Right lobe of liver (tissue), 4 donors: ENCODE results near the gene TMEM86A.

Experiments used
- CTCF ChIP-seq, 4 donors: fragments of 200-600 bp in 3 of 4; fragments of 450-650 bp in 1 of 4; IDR thresholded peaks; one replicate each; pipeline versions ENCODE4 v1.5.1 to v1.8.0; 2016 to 2022; ENCODE audit warnings: antibody characterized with exemption in 4 of 4, mild to moderate bottlenecking in 2 of 4
- POLR2A ChIP-seq: fragments of 450-650 bp; IDR thresholded peaks from one replicate; pipeline ENCODE4 v1.6.1; 2017; ENCODE audit warnings: antibody characterized with exemption, mild to moderate bottlenecking
- donor health status: DM: no; HTN: no; CAD: no.
- donor health status: DM: no; HTN: no; CAD: no.
- donor health status: DM: no; HTN: yes; CAD: no.

GRCh38 chr11:18671246-18671645 lies 27.3 kb upstream of the TMEM86A start:
- TF ChIP-seq CTCF (IDR thresholded peaks at IDR 0.05) (no peak), POLR2A (no peak)
